GM18868 (cell line): ENCODE measurements around the gene DDTL.
A peak's percentile ranks its signal among the peaks of the same experiment; 100 is the strongest.
"Not testable (repeated sequence)": the region's sequence is repeated elsewhere in the genome, so short reads cannot be mapped to it uniquely, and the experiment has no call there.

ENCODE experiments used
- ATAC-seq: cut with Tn5 transposase; IDR thresholded peaks from one replicate; pipeline ENCODE4 v1.9.1; 2021; ENCODE audit warnings: mild to moderate bottlenecking, moderate library complexity; ENCODE audit not compliant: unreplicated experiment

Gene DDTL

DNA sequence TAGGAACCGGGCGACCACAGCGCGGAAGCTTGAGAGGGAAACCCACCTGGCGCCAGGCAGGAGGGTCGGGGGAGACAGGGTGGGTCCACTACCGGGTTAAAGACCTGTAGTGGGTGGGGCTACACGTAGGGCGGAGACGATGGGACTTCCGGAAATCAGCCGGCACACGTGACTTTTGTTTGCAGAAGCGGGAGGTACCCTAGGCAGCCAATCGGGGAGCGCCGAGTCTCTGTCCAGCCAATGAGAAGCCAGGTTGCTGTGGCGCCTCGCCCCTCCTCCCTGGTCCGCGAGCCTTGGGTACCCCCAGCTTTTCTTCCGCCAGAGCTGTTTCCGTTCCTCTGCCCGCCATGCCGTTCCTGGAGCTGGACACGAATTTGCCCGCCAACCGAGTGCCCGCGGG lies at the start of gene DDTL:
Gene DDTL (plus strand): TSS at position 321 of the 400 bp plus-strand sequence. CDS start 27 bp downstream, at position 348.
- peak; percentile 94 for ATAC-seq

DNA sequence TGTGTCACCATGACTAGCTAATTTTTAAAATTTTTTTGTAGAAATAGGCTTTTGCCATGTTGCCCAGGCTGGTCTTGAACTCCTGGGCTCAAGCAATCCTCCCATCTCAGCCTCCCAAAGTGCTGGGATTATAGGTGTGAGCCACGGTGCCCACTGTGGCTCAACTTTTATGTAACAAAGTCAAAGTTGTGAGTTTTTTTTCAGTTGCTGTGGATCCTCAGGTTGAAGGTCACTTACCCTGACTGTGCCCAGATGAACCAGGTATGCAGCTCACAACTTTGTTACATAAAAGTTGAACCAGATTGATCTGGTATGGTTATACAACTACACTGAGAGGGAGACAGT lies 46.4 kb upstream of the DDTL start:
- ATAC-seq = not testable (repeated sequence)

DNA sequence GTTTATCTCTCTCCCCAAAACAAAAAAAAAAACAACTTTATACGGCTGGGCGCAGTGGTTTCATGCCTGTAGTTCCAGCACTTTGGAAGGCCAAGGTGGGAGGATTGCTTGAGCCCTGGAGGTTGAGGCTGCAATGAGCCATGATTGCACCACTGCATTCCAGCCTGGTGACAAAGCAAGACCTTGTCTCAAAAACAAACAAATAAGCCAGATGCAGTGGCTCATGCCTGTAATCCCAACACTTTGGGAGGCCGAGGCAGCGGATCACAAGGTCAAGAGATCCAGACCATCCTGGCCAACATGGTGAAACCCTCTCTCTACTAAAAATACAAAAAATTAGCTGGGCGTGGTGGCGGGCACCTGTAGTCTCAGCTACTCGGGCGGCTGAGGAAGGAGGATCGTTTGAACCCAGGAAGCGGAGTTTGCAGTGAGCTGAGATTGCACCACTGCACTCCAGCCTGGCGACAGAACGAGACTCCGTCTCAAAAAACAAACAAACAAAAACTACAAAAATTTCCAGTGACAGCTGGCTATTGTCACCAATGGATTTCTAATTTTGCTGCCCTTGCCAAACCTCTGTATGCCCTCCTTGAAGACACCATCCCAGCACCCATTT lies 45.0 kb upstream of the DDTL start:
- not testable (repeated sequence) for ATAC-seq

DNA sequence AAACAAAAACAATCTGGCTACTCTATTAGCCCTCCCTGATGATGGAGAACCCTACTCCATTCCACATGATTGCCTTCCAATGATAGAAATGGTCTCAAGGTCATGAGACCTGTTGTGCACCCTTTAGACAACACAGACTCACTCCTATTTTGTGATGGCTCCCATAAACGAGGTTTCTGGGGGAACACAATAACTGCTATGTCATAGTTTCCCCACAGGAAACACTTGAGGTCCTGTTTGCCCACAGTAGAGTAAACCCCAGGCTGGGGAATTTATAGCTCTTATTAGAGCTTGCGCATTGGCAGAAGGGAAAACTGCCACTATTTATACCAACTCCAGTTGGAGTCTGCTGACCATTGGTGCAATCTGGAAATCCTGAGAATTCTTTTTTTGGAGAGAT lies 43.8 kb upstream of the DDTL start:
- no peak for ATAC-seq

DNA sequence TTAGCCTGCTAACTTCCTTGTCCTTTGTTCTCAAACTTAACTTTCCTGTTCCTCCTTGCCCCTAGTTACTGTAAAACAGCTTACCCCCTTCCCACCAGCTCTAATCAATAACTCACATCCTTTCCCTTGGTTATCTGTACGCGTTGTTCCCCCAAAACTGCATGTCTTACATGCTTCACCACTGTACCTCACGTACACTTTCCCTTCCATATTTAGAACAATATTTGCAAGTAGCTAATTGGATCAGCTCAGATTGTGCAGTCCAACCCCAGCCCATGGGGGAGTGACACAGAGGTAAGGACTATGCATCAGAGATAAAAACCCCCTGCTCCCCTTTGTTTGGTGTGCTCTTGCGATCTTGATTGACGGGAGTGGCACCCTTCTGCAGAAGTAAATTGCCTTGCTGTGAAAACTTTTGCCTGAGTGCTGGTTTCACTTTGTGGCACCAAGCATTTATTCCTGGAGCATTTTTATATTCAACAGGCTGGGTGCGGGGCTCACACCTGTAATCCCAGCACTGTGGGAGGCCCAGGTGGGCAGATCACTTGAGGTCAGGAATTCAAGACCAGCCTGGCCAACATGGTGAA lies 41.6 kb upstream of the DDTL start:
- ATAC-seq = no peak

DNA sequence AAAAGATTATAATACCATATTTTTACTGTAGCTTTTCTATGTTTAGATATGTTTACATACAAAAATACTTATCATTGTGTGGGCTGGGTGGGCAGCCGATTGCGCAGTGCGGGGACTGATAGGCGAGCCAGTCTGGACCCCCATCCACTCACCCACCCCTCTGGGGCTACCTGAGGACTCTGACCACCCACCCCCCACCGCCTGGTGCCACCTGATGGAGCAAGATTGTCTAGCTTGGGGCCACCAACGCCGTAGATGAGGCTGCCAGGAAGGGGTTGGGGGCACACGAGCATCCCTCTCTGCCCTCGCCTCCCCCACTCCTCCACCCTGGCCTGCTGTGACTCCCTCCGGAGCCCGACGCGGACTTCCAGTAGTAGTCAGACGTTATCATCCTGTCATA lies 40.1 kb upstream of the DDTL start:
- no peak for ATAC-seq

DNA sequence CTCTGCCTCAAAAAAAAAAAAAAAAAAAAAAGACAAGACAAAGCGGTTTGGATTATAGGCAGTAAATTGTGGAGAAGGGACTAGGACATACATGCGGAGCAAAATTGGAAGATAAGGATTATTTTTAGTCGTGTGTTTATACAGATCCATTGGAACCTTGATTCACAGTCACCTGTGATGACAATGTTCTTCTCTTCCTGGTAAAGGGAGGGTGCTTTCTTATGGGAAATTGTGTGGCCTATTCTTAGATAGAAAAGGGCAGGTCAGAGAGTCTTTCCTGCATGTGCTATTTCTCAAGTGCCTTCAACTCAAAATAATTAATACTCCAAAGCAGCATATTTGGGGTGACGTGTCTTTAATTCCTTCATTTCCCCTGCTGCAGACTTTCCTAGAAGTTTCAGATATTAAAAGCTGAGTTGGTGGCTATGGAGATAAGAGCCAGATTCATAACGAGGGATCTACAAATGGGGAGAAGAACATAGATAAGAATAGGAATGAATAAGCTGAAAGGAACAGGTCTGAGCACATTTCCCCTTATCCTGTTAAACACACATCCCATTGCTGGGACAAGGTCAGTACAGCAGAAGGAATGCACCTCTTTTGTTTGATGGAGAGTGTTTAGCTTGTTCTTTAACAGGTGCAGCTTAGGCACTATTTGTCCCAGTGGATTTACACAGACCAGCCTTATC lies 28.2 kb upstream of the DDTL start:
- ATAC-seq = no peak

DNA sequence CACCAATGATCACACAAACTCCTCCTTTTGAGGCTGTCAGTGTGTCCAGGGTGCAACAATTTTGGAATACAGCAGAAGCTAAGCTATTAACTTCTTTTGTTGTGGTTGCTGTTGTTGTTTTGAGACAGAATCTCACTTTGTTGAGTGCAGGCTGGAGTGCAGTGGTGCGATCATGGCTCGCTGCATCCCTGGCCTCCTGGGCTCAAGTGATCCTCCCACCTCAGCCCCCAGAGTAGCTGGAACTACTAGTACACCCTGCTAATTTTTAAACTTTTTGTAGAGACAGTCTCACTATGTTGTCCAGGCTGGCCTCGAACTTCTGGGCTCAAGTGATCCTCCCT lies 27.7 kb upstream of the DDTL start:
- ATAC-seq = no peak

DNA sequence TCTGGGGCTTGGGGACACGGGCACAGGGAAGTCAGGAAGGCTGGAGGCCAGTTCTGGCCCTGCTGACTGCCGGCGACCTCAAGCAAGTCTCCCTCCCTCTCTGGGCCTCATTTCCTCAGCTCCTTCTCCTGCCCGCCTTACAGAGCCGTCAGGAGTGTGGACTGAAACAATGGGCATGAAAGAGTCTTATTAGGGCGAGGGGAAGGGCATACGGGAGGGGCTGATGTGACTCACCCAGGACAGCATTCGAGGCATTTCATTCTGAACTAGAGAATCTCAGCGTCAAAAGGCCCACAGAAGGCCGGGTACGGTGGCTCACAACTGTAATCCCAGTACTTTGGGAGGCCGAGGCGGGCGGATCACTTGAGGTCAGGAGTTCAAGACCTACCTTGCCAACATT lies 26.5 kb upstream of the DDTL start:
- not testable (repeated sequence) for ATAC-seq

DNA sequence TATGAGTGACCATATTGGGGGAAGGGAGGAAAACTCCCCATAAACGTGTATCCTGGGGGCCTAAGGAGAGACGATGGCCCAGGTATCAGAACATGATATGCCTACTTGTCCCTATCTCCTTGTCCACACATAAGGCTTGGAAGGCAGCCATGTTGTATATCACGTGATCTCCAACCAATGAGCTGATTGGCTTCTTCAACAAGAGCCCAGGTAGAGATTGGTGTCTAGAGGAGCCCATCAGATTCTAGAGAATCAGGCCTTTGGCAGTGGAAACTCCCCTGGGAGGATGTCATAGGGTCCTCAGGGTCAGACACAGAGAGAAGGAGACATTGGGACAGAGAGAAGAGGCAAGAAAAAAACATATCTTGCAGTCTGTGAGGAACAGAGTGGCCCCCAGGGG lies 19.3 kb upstream of the DDTL start:
- not testable (repeated sequence) for ATAC-seq

DNA sequence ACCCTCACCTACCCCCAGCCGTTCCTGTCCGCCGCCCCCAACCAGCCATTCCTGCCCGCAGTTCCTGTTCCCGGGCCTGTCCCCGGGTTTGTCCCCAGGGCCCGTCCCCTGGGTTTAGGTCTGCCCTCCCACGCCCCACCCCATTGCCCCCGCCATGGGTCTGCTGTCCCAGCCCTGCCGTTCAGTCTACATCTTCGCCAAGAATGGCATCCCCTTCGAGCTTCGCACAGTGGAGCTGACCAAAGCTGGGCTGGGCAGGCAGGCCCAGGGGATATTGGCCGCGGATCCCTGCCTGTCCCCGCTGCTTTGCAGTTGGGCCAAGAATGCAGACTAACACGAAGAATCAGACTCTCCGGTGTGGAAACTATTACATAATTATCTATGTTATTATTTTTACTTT lies 16.9 kb upstream of the DDTL start:
- not testable (repeated sequence) for ATAC-seq

DNA sequence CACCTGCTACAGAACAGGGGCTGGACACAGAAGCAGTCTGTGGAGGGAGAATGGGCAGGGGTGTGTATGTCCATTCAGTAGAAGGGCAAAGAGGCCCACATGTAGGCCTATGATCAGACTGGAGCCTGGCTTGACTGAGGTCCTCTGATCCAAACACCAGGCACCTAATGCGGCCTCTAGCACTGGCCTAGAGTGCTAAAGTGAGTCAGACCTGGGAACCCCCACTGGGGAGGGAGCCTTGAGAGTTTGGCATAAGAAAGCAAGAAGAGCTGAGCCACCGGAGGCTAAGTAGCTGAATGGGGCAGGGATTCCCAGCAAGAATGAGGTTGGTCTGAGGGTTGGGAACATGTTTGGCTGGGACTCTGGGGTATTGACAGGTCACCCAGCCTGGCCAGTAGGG lies 15.3 kb upstream of the DDTL start:
- ATAC-seq = not testable (repeated sequence)

DNA sequence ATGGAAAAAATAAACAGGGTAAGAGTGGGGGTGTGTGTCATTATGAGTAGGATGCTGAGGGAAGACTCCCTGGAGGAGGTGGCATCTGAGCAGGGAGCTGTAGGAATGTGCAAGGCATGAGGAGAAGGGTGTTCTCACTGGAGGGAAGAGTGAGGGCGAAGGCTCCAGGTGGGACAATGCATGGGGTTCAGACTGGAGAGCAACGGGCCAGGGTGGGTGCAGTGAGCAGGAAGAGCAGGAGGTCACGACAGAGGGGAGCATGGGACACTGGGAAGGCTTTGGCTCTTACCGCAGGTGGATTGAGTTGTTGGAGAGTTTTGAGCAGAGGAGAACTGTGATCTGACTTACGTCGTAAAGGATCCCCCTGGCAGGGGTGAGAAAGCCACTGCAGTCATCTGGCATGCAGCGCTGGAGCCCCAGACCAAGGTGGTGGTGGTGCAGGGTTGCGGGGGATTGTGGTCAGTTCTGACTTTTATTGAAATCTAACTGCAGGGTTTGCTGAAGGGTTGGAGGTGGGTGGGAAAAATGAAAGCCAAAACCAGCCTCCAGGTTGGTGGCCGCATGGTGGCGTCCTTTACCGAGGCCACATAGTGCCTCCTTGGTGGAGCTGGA lies 13.8 kb upstream of the DDTL start:
- ATAC-seq = not testable (repeated sequence)

DNA sequence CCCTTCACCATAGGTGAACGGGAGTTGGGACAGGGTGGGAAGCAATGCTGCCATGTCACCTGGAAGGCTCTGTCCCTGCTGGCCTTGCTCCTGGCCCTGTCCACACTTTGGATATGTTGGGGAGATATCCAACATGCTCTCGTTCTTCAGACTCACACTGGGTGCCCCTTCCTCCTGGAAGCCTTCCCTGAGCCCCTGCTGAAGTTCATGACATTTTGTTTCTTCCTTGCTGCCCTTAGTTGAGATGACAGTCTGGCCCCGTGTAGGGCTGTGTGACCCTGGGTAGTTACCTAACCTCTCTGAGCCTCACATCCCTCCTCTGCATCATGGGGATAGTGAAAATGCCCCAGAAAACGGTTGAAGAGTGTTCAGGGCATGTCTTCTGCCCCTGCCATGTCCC lies 13.2 kb upstream of the DDTL start:
- not testable (repeated sequence) for ATAC-seq

DNA sequence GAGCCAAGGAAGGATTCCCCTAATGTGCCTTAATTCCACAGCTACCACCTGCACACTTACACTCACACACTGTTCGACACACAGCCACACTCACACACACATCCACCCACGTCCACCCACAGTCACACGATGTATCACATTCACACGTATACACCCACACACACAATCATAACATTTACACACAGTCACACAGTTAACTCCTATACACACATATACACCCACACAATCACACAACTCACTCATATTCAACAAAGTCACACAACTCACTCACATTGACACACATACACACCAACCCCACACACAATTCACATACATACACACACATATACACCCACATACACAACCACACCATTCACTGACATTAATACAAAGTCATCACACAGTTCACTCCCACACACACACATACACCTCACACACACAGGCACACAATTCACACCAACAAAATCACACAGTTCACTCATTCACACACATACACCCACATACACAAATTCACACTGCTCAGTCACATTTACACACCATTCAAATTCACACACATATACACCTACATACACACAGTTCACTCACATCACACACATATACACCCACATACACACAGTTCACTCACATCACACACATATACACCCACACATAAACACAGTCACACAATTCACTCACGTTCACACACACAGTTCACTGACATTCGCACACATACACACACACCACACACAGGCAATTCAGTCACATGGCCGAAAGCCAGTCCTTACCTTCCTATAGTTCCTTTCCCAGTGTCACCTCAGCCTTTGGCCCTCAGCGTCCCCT lies 12.3 kb upstream of the DDTL start:
- ATAC-seq = not testable (repeated sequence)

DNA sequence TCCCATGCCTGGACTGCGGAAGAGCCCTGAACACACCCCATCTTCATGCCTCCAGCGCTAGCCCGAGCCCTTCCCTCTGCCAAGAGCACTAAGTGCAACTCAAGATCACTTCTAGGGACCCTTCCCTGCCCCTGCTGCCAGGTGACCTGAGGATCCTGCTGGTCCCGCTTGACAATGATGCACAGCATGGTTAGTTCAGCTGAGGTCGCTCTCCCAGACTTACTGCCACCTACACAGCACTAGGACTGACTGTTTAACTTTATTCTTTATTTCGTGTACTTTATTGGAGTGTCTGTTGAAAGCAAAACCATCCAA lies 11.7 kb upstream of the DDTL start:
- not testable (repeated sequence) for ATAC-seq

DNA sequence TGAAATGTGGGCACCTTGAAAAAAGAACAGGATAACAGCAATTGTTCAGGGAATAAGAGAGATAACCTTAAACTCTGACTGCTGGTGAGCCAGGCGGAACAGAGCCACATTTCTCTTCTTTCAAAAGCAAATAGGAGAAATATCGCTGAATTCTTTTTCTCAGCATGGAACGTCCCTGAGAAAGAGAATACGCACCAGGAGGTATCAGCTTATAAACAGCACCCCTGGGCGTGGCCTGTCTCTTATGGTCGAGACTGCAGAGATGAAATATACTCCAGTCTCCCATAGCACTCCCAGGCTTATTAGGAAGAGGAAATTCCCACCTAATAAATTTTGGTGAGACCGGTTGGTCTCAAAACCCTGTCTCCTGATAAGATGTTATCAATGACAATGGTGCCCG lies 10.8 kb upstream of the DDTL start:
- ATAC-seq = not testable (repeated sequence)

DNA sequence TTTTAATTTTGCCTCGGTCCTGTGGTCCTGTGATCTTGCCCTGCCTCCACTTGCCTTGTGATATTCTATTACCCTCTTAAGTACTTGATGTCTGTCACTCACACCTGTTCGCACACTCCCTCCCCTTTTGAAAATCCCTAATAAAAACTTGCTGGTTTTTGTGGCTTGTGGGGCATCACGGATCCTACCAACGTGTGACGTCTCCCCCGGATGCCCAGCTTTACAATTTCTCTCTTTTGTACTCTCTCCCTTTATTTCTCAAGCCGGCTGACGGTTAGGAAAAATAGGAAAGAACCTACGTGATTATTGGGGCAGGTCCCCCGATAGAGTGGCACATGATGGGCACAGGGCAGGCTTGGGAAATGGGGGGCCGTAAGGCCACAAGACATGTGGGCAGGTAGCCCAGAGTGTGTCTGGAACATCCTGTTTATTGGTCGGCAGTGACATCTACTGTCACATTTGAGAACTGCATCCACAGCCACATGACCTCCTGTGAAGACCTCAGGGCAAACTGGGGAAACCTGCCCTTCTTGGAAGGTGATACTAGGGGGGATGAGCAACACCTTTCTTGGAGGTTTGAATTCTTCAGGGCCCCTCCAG lies 10.3 kb upstream of the DDTL start:
- not testable (repeated sequence) for ATAC-seq

DNA sequence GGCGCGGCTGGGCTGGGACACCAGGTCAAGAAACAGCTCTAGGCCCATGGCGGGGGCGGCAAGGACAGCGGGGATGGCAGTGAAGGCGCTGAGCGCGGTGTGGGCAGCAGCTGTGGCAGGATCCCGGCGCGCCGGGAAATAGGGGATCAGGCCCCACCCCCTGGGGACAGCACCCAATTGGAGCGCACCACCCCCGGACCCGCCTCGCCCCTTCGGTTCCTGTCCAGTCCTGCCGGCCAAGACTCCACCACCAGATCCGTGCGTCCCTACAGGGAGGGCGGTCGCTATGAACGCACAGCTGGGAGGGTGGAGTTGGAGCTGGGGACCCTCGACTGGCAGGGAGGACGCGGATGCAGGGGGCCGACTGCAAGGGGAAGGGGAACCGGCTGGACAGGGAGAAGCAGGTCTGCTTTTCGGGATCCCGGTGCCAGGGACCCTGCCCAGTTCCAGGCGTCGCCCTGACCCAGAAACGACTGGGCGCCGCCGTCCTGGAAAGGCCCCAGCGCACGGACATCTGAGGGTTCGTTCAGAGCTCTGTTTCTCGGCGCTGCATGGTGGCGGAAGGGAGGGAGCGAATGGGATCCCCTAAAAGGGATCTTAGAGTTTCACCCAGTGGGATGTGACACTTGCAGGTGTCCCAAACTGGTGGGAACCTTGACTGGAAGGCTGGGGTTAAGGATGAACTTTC lies 5.5 kb upstream of the DDTL start, which contains the start of gene GSTT2B:
Gene GSTT2B (minus strand): TSS at position 112 of the 688 bp plus-strand sequence. CDS start 64 bp downstream, at position 48.
- ATAC-seq = not testable (repeated sequence)

DNA sequence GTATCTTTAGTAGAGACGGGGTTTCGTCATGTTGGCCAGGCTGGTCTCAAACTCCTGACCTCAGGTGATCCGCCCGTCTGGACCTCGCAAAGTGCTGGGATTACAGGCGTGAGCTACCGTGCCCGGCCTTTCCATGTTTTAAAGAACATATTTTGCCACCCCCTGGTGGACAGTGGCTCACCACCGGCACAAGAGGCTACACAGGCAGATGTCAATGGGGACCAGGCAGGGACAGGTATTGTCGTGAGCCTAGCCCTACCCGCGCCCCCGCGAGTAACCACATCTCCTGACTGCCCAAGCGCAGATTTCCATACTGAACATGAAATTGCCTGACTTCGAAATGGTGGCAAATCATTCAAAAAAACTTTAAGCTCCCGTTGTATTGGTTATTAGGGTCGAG lies 594 bp upstream of the DDTL start:
- peak; percentile 23 for ATAC-seq
